HFF-Myc (cell line): Measurements from ENCODE around the gene RRM1.
"Not testable (repeated sequence)": the region's sequence is repeated elsewhere in the genome, so short reads cannot be mapped to it uniquely, and the experiment has no call there.

Experiments used
- DNase-seq: peaks from one replicate; pipeline ENCODE4 v3.0.0-alpha.2; 2011; ENCODE audit warnings: low read depth; ENCODE audit errors: extremely low read depth
- H3K4me3 ChIP-seq: replicated peaks from 2 replicates; pipeline ENCODE4 v1.5.1; 2011; ENCODE audit warnings: low read depth, mild to moderate bottlenecking, control low read depth, low read length
- TF ChIP-seq, protein P1 (sequence below): IDR thresholded peaks from 2 replicates; pipeline ENCODE4 v1.5.1; 2012; ENCODE audit warnings: mild to moderate bottlenecking, low read depth, low read length, control low read depth; ENCODE audit errors: missing control alignments

Gene RRM1

DNA sequence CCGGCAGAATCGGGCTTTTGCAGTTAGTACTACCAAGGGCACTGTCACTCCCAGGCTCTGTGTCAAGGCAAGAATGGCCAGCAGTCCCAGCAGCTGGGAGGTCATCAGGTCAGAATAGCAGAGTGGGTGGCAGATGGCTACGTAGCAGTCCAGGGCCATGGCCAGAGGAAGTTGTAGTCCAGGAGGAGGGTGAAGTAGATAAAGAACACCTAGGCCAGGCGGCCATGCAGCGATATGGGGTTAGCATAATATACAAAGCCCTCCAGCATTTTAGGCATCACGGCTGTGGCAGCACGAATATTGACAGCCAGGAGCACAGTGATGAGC is 52.1 kb downstream of the RRM1 start:
- H3K4me3 ChIP-seq: no peak overlapping the region
- TF ChIP-seq, protein P1, sequence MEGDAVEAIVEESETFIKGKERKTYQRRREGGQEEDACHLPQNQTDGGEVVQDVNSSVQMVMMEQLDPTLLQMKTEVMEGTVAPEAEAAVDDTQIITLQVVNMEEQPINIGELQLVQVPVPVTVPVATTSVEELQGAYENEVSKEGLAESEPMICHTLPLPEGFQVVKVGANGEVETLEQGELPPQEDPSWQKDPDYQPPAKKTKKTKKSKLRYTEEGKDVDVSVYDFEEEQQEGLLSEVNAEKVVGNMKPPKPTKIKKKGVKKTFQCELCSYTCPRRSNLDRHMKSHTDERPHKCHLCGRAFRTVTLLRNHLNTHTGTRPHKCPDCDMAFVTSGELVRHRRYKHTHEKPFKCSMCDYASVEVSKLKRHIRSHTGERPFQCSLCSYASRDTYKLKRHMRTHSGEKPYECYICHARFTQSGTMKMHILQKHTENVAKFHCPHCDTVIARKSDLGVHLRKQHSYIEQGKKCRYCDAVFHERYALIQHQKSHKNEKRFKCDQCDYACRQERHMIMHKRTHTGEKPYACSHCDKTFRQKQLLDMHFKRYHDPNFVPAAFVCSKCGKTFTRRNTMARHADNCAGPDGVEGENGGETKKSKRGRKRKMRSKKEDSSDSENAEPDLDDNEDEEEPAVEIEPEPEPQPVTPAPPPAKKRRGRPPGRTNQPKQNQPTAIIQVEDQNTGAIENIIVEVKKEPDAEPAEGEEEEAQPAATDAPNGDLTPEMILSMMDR: no peak
- DNase-seq: no peak

DNA sequence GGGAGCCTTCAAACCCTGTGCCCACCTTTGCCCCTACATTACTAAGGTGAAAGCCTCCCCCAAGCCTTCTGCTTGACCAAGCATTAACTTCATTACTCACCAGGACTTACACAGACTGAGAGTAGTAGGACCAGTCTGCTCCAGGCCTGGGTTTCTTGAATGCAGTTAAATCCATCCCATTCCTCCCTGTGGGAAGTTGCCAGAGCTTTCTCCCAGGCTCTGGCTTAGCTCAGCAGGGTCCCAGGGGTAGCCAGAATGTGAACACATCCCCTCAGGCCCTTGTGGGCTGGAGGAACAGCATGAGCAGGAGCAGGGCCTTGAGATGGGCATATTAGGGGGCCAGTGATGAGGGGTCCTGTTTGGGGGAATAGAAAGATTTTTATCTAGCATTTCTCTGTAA is 59.9 kb downstream of the RRM1 start:
- TF ChIP-seq, protein P1: no peak
- DNase-seq: no peak
- no peak overlapping the region for H3K4me3 ChIP-seq

DNA sequence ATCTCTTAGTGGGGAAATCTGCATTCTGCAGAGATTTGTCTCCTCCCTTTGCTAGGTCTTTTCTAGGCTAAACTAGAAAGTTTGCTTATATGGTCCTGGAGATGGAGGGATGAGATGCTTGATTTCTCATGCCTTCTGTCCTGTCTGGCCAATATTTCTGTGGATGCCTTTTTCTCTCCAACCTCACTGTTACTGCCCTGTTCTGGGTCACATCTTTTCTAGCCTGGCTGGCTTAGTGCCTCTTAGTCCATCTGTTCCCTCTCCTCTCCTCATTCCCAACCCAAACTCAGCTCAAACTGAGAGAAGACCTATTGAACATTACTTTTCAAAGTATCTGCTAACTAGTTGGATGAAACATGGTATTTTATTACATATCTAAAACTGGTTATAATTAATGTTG is 62.0 kb downstream of the RRM1 start:
- no peak for DNase-seq
- TF ChIP-seq, protein P1: no peak
- H3K4me3 ChIP-seq: no peak overlapping the region

DNA sequence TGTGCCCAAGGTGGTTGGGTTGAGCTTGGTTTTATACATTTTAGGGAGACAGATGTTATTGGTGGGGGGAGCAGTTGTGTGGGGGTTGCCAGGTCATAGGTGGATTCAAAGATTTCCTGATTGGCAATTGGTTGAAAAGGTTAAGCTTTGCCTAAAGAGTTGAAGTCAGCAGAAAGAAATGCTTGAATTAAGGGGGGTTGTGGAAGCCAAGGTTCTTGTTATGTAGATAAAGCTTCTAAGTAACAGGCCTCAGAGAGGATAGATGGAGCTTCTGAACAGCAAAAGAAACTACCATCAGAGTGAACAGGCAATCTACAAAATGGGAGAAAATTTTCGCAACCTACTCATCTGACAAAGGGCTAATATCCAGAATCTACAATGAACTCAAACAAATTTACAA is 64.2 kb downstream of the RRM1 start:
- not testable (repeated sequence) for DNase-seq, H3K4me3 ChIP-seq

DNA sequence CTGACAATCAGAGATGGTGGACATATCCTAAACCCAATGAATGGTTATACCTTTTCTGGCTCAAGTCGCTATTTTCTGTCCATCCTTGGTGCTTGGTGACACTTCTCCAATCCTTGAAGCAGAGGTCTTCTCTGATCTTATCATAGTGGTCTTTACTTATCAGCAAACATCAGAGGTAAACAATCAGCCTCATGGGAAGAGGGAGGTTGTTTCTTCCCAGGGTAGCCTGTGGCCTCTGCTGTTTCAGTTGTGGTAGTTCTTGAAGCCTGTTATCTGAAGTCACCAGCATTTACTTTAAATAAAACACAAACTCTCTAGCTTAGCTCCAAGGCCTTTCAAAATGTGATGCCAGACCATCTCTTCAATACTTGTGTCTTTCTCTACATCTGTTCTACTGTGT is 66.7 kb downstream of the RRM1 start:
- DNase-seq: no peak
- TF ChIP-seq, protein P1: no peak
- H3K4me3 ChIP-seq: no peak overlapping the region

DNA sequence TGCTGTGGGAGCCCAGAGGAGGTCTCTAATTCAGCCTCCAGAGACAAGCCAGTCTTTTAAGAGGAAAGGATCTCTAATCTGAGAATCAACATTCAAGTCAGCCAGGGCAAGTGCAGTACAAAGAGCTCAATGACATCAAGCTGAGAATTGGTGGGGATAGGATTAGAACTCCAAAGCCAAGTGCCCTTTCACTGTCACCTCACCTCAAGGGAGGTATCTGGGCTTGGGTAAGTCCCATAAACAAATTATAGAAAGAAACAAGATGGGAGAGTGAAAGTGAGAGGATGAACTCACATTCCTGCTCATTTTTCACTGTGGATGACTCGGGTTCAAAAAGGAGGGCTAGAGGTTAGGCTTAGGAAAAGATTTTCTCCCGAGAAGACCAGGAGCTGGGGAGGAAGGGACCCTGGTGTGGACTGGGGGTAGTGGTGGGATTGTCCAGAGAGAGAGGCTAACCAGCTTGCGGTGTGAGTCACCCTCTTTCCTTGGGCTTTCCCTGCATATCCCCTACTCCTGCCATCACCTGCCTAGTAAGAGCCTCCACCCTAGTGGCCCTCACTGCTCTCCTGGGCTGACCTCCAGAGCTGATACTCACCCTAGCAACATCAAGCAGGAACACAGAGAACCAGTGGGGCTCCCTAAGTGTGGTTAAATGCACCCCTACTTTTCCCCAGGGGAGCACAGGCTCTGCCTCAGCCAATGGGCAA is 70.4 kb downstream of the RRM1 start:
- DNase-seq: no peak
- H3K4me3 ChIP-seq: no peak overlapping the region
- TF ChIP-seq, protein P1: no peak

DNA sequence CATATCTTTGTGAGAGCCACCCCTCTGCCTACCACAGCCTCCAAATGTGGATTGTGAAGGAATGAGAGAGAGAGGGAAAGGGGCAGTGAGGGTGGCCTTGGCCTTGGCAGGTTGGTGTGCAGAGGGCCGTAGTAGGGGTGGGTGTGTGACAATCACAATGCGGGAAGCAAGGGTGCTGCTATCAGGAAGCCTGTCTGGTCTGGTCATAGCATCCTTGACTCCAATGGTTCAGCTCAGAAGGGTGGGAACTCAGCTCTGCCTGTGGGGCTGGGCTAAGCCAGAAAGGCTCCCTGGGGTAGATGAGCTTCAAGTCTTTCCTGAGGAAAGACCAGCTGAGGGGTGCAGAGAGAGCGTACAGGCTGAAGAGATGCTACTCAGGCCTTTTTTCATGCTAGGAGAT is 72.7 kb downstream of the RRM1 start:
- H3K4me3 ChIP-seq: no peak overlapping the region
- TF ChIP-seq, protein P1: no peak
- no peak for DNase-seq
